ENCODE data around the gene DUSP8. TPM values are rescaled to one million over a fixed set of nuclear protein-coding genes. Genes with fewer than 3 reads are reported as not detected.

DUSP8 gene
- total RNA-seq, 1 donor from 2014 or later = 8.4 TPM

- TF ChIP-seq CTCF (conservative IDR thresholded peaks at IDR 0.05) = no peak
- H3K4me1 Mint-ChIP-seq (ENCODE audit: unreplicated experiment) = peaks cover 5% of the 10 kb centered on the region
- no peaks in the 10 kb centered on the region for H3K36me3 Mint-ChIP-seq
- H3K27me3 Mint-ChIP-seq = peaks cover 27% of the 10 kb centered on the region
- peak overlapping the region; percentile 84 for H3K27ac Mint-ChIP-seq
- no peaks in the 10 kb centered on the region for H3K9me3 Mint-ChIP-seq
- DNase-seq (ENCODE audit: extremely low spot score, unreplicated experiment) = no peak
- peak overlapping the region; percentile 74 for H3K4me3 Mint-ChIP-seq
Measured at GRCh38 chr11:1570531-1570895, 1.6 kb downstream of the DUSP8 start.

DNA sequence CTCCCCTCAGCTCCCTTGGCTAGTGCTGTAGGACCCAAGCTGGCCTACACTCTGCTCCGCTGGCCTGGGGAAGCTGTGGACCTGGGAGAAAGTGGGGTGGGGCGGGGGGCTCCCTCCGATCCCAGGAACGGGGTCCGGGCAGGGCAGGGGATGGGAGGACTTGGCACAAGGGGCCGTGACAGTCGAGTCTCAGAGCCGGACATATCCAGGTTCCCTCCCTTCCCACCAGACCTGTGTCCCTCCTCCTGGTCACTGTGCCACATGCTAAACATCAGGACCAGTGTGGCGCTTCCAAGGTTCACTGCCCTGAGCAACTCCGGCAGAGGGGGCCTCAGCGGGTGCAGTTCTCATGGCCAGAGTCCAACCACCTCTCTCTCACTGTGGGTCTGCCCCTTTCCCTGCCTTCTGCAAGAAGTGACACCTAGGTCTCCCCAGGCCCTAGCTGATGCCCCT, 2.0 kb downstream of the DUSP8 start:
- peak overlapping the region; percentile 74 for H3K4me3 Mint-ChIP-seq
- DNase-seq (ENCODE audit: extremely low spot score, unreplicated experiment) = no peak
- peaks cover 22% of the 10 kb centered on the region for H3K27me3 Mint-ChIP-seq
- no peak for TF ChIP-seq CTCF (conservative IDR thresholded peaks at IDR 0.05)
- H3K27ac Mint-ChIP-seq = peak overlapping the region; percentile 84
- no peaks in the 10 kb centered on the region for H3K9me3 Mint-ChIP-seq
- no peaks in the 10 kb centered on the region for H3K36me3 Mint-ChIP-seq
- peaks cover 5% of the 10 kb centered on the region for H3K4me1 Mint-ChIP-seq (ENCODE audit: unreplicated experiment)

GRCh38 chr11:1569251-1569780, 2.8 kb downstream of the DUSP8 start:
- DNase-seq (ENCODE audit: extremely low spot score, unreplicated experiment) = no peak
- peak overlapping the region; percentile 76 for H3K4me3 Mint-ChIP-seq
- H3K9me3 Mint-ChIP-seq = no peaks in the 10 kb centered on the region
- no peak for TF ChIP-seq CTCF (conservative IDR thresholded peaks at IDR 0.05)
- H3K4me1 Mint-ChIP-seq (ENCODE audit: unreplicated experiment) = peaks cover 5% of the 10 kb centered on the region
- peak overlapping the region; percentile 84 for H3K27ac Mint-ChIP-seq
- peaks cover 19% of the 10 kb centered on the region for H3K27me3 Mint-ChIP-seq
- H3K36me3 Mint-ChIP-seq = no peaks in the 10 kb centered on the region

DNA sequence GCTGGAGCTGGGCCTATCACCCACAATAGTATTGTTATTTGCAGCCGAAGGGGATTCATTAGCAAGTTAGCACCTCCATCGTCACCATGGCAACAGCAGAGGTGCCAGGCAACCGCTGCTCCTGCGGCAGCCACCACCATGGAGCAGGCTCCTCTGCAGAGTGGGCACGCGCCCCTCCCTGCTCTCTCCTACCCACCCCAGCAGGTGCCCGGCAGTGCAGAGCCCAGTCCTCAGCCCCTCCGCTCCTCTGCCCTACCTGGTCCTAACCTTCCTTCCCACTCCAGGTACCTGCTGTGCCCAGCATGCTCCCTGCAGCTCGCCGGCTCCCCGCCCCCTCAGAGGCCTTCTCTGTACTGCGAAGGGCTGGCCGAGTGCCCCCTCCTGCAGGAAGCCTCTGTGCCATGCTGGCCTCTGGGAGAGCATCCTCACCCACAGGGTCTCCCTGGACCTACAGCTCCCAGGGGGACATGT, 3.6 kb downstream of the DUSP8 start:
- no peak for TF ChIP-seq CTCF (conservative IDR thresholded peaks at IDR 0.05)
- Mint-ChIP-seq H3K36me3 (no peaks in the 10 kb centered on the region), H3K9me3 (no peaks in the 10 kb centered on the region), H3K27ac (no peak overlapping the region), H3K27me3 (peaks cover 12% of the 10 kb centered on the region), H3K4me3 (no peak overlapping the region), H3K4me1 (ENCODE audit: unreplicated experiment) (peaks cover 5% of the 10 kb centered on the region)
- DNase-seq (ENCODE audit: extremely low spot score, unreplicated experiment) = no peak

GRCh38 chr11:1567721-1568100, 4.4 kb downstream of the DUSP8 start:
- H3K27ac Mint-ChIP-seq = peak overlapping the region; percentile 71
- DNase-seq (ENCODE audit: extremely low spot score, unreplicated experiment) = no peak
- no peaks in the 10 kb centered on the region for H3K36me3 Mint-ChIP-seq
- H3K4me3 Mint-ChIP-seq = no peak overlapping the region
- H3K9me3 Mint-ChIP-seq = no peaks in the 10 kb centered on the region
- H3K27me3 Mint-ChIP-seq = peaks cover 9% of the 10 kb centered on the region
- TF ChIP-seq CTCF (conservative IDR thresholded peaks at IDR 0.05) = no peak
- H3K4me1 Mint-ChIP-seq (ENCODE audit: unreplicated experiment) = peaks cover 5% of the 10 kb centered on the region

Measured in type B pancreatic cell (in vitro differentiated cells).